Spleen (tissue), 7 donors: ENCODE measurements around the gene FBP1.

ENCODE experiments used
- POLR2A ChIP-seq, 3 donors: fragments of 450-650 bp; IDR thresholded peaks; one replicate each; pipeline ENCODE4 v1.5.1; 2017; ENCODE audit warnings: antibody characterized with exemption in 3 of 3, mild to moderate bottlenecking in 1 of 3
- POLR2AphosphoS5 ChIP-seq, 3 donors: sonication (generic); formaldehyde crosslinking; IDR thresholded peaks; one replicate each; pipeline ENCODE4 v1.5.1; 2017; ENCODE audit warnings: antibody characterized with exemption in 3 of 3
- TF ChIP-seq, protein P1 (sequence below), 11 experiments: fragments of 200-600 bp in 7 of 11; fragments of 450-650 bp in 4 of 11; sonication (generic) in 4 of 11; IDR thresholded peaks in 8 of 11; conservative IDR thresholded peaks in 3 of 11; 1 replicate in 7 of 11; 2 replicates in 4 of 11; pipeline versions ENCODE4 v1.4.0 to v1.8.0; 2016 to 2021; ENCODE audit warnings: antibody characterized with exemption in 11 of 11, inconsistent platforms in 4 of 11, mild to moderate bottlenecking in 1 of 11
- donor health status: DM: no; HTN: no; CAD: no; lungs with moderate emphysema.
- donor health status: DM: no; HTN: no; CAD: no.
- donor health status: DM: no; HTN: no; CAD: no.

DNA sequence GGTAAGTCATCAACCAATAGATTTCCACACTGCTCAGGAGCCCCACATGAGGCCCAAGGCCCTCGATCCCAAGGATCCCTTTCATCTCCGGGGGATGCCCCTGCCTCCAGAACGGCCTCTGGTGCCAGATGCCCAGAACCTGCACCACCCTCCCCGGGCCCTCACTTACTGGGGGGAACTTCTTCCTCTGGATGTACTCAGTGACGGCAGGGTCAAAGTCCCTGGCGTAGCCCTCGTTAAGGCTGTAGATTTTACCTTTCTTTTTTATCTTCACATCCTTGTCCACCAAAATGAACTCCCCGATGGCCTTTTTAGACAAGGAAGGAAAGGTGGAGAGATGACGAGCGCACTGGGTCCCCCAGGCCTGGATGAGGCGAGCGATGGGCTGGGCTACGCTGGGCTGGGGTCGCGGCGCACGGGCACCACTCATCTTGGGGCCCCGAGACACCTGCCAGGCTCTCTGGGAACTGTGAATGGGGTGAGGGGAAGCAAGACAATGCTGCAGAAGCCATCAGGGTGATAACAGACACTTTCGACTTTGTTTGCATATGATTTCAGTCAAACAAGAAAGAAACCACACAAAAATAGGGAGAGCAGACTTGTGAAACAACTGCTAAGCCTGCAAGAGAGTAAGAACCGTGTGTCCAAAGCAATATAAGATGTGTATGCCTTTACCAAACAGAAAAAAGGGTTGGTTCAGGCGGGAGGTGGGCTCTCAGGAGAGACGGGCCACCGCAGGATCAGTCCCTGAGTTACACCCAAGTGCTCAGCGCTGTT lies 32.5 kb downstream of the FBP1 start:
- TF ChIP-seq, protein P1, sequence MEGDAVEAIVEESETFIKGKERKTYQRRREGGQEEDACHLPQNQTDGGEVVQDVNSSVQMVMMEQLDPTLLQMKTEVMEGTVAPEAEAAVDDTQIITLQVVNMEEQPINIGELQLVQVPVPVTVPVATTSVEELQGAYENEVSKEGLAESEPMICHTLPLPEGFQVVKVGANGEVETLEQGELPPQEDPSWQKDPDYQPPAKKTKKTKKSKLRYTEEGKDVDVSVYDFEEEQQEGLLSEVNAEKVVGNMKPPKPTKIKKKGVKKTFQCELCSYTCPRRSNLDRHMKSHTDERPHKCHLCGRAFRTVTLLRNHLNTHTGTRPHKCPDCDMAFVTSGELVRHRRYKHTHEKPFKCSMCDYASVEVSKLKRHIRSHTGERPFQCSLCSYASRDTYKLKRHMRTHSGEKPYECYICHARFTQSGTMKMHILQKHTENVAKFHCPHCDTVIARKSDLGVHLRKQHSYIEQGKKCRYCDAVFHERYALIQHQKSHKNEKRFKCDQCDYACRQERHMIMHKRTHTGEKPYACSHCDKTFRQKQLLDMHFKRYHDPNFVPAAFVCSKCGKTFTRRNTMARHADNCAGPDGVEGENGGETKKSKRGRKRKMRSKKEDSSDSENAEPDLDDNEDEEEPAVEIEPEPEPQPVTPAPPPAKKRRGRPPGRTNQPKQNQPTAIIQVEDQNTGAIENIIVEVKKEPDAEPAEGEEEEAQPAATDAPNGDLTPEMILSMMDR (IDR thresholded peaks at IDR 0.05 in 8 of 11, conservative IDR thresholded peaks at IDR 0.05 in 3 of 11) = no peak
- TF ChIP-seq POLR2AphosphoS5 (IDR thresholded peaks at IDR 0.05) (no peak), POLR2A (IDR thresholded peaks at IDR 0.05) (no peak)
